Muscle layer of colon (tissue), 2 donors: ENCODE data around the gene FRMD5.

Experiments used
- H3K27ac ChIP-seq: one replicate; pipeline ENCODE4 v1.7.0; 2013; ENCODE audit warnings: low read depth, mild to moderate bottlenecking, low read length, moderate library complexity
- H3K27me3 ChIP-seq, 2 donors: one replicate each; pipeline ENCODE4 v1.7.0; 2013; ENCODE audit warnings: low read length in 2 of 2, mild to moderate bottlenecking in 2 of 2; ENCODE audit not compliant: insufficient read depth in 2 of 2, control insufficient read depth in 1 of 2
- H3K36me3 ChIP-seq: one replicate; pipeline ENCODE4 v1.7.0; 2013; ENCODE audit warnings: mild to moderate bottlenecking, low read length; ENCODE audit not compliant: insufficient read depth
- H3K4me1 ChIP-seq: one replicate; pipeline ENCODE4 v1.7.0; 2013; ENCODE audit warnings: mild to moderate bottlenecking, low read length; ENCODE audit not compliant: insufficient read depth
- H3K4me3 ChIP-seq, 2 donors: one replicate each; pipeline ENCODE4 v1.7.0; 2013; ENCODE audit warnings: low read length in 2 of 2, low read depth in 1 of 2, mild to moderate bottlenecking in 1 of 2, moderate library complexity in 1 of 2
- H3K9ac ChIP-seq: one replicate; pipeline ENCODE4 v1.7.0; 2013; ENCODE audit warnings: low read length
- H3K9me3 ChIP-seq: one replicate; pipeline ENCODE4 v1.7.0; 2013; ENCODE audit warnings: mild to moderate bottlenecking, low read length
- donor health status: abdominal sarcoma.
- donor health status: Adenocarcinoma of cecum.

Gene FRMD5

DNA sequence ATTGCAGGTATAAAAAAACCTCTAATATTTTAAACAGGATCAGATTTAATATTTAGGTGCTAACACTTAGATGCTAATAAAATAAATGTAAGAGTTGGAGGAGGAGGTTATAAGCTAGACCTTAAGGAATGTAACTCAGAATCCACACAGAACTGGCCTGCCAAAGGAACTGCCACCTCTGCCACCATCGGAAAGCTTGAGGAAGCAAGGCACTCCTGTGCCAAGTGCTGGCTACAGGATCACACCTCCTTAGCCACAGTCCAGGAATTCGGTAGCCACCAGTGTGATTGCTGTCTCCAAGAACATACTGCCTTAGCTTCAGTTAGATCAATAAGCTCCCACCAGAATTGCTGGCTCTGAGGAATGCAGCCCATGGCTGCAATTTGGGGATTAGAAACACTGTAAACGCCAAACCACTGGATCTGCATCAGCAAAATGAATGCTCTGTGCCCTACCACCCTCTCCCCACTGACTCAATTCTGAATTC is 58.0 kb downstream of the FRMD5 start:
- no peaks in the 10 kb centered on the region for H3K4me1 ChIP-seq
- no peak overlapping the region for H3K27ac ChIP-seq
- H3K36me3 ChIP-seq, result no peaks in the 10 kb centered on the region
- H3K4me3 ChIP-seq, result no peak overlapping the region
- H3K27me3 ChIP-seq, result no peaks in the 10 kb centered on the region
- no peaks in the 10 kb centered on the region for H3K9me3 ChIP-seq
- no peak overlapping the region for H3K9ac ChIP-seq

DNA sequence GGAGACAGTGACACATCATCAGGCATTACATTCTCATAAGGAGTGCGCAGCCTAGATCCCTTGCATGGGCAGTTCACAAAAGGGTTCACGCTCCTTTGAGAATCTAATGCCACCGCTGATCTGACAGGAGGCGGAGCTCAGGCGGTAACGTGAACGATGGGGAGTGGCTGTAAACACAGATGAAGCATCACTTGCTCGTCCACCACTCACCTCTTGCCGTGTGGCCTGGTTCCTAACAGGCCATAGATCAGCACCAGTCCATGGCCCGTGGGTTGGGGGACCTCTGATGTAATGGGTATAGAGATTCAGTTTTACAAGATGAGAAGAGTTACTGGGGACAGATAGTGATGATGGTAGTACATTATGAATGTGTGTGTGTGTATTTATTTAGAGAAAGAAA is 63.0 kb downstream of the FRMD5 start:
- no peak overlapping the region for H3K27ac ChIP-seq
- H3K4me1 ChIP-seq, result no peaks in the 10 kb centered on the region
- no peak overlapping the region for H3K4me3 ChIP-seq
- H3K9me3 ChIP-seq, result no peaks in the 10 kb centered on the region
- H3K27me3 ChIP-seq, result no peaks in the 10 kb centered on the region
- no peak overlapping the region for H3K9ac ChIP-seq
- no peaks in the 10 kb centered on the region for H3K36me3 ChIP-seq

DNA sequence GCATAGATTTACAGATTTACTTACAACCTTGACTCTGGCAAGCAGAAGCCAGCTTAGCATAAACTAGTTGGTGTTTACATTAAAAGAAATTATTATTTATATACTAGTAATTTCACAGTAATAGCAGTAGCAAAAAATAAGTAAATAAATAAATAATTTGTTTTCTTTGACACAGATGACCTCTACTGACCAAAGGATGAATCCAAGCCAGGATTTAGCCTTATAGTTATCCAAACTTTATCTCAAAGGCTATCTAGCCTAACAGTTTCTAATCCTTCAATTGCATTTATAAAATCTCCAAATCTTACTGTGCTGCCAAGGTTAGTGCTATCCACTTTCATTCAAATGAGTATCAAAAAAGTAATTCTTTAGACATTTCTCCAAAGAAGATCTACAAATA is 64.3 kb downstream of the FRMD5 start:
- Histone ChIP-seq H3K4me3 (no peak overlapping the region), H3K27ac (no peak overlapping the region), H3K9me3 (no peaks in the 10 kb centered on the region), H3K4me1 (no peaks in the 10 kb centered on the region), H3K9ac (no peak overlapping the region), H3K36me3 (no peaks in the 10 kb centered on the region), H3K27me3 (no peaks in the 10 kb centered on the region)

DNA sequence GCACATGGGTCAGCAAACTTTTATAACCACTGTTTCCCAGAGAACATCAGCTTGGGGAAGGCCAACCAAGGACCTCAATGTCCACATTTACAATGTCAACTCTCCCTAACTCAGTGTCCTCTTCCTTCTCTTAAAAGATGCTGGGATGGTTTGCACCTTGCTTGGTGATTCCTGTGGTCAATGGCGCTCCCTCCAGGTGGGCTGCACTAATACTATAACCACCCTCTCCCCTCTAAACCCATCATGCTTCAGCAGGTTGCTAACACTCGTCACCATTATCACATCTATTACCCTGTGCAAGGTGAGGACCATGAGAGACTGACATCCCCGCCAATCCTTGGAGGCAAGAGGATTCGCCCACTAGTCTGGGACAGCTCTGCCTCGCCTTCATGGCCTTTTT is 65.2 kb downstream of the FRMD5 start:
- Histone ChIP-seq H3K4me1 (no peaks in the 10 kb centered on the region), H3K4me3 (no peak overlapping the region), H3K27me3 (no peaks in the 10 kb centered on the region), H3K27ac (no peak overlapping the region), H3K9me3 (no peaks in the 10 kb centered on the region), H3K36me3 (no peaks in the 10 kb centered on the region), H3K9ac (no peak overlapping the region)

DNA sequence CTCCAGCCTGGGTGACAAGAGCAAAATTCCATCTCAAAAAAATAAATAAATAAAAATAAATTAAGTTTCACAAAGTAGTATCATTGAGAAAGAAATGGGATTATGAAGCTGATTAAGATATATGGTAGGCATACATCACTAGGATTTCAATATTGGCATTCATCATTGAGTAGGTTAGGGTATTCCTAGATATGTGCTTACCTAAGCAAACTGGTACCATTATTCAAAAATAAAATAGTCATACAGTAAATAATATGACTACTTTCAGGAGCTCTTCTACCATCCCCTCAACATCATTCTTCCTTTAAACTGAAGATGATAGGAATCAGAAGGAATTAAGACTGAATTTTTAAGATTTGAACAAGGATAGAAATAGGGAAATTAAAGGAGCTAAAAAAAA is 66.6 kb downstream of the FRMD5 start:
- Histone ChIP-seq H3K27me3 (no peaks in the 10 kb centered on the region), H3K27ac (no peak overlapping the region), H3K4me3 (no peak overlapping the region), H3K9ac (no peak overlapping the region), H3K36me3 (no peaks in the 10 kb centered on the region), H3K9me3 (no peaks in the 10 kb centered on the region), H3K4me1 (no peaks in the 10 kb centered on the region)

DNA sequence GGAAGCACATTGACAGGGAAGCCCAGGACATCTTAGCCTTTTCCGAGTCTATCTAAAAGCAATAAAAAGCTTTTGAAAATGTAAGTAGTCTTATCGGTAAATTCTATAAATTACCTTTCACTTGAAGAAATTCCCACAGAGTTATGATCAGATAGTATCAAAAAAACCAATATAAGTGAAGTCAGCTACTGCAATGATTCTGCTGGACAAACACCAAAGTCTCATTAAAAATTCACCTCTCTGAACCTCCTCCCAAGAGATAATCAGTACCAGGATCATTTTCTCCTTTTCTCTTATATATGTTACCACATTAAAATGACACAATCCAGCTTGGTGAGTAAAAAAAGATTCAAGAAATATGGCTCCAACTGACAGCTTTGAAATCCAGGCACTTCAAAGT is 69.2 kb downstream of the FRMD5 start:
- Histone ChIP-seq H3K4me3 (no peak overlapping the region), H3K4me1 (no peaks in the 10 kb centered on the region), H3K9me3 (no peaks in the 10 kb centered on the region), H3K9ac (no peak overlapping the region), H3K36me3 (no peaks in the 10 kb centered on the region), H3K27me3 (no peaks in the 10 kb centered on the region), H3K27ac (no peak overlapping the region)

DNA sequence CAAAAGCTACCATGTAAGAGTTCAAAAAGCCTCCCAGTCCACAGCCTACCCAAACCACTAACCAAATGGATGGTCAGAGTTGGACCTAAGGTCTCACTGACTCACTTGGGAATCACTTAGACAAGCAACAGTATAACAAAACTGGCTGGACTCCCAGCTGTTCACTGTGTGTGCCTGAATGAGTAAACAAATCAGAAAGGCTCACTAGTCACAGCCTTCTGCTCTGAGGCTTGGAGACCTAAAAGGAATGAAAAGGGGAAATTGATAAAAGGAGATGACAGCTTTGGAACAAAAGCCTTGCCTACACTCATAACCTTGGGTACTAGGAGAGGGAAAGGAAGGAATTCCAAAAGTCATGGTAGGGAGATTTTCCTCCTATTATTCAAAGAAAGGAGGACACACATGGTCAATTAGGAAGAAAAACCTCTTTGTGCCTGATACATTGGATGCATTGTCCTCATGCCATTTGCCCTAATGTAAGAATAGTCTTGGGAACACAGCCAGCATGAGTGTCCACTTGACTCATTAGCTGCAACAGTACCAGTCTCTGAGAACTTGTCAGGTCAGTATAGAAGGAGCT is 92.3 kb downstream of the FRMD5 start:
- Histone ChIP-seq H3K27ac (no peak overlapping the region), H3K4me3 (no peak overlapping the region), H3K9ac (no peak overlapping the region)

DNA sequence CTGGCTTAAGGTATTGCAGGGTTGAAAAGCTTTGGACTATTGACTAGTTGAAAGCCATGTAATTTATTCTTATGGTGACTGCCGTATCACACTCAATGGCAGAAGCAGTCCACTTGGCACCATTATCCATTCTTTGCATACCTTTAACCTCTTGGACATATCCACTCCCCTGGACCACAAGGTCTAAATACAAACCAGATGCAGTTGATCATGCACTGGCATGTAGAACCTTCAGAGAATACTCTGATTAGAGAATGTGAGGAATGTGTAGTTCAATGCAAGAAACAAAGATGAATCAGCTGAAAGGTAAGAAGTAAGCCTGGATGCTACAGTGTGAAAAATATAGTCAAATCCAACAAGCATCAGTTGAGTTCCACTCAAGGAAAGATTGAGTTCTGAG is 93.1 kb downstream of the FRMD5 start:
- H3K9me3 ChIP-seq, result no peaks in the 10 kb centered on the region
- no peaks in the 10 kb centered on the region for H3K27me3 ChIP-seq
- H3K36me3 ChIP-seq, result no peaks in the 10 kb centered on the region
- H3K4me3 ChIP-seq, result no peak overlapping the region
- H3K9ac ChIP-seq, result no peak overlapping the region
- H3K4me1 ChIP-seq, result no peaks in the 10 kb centered on the region
- H3K27ac ChIP-seq, result no peak overlapping the region

More for the DNA sequence above, 92.3 kb downstream of the FRMD5 start:
- Histone ChIP-seq H3K4me1 (no peaks in the 10 kb centered on the region), H3K27me3 (no peaks in the 10 kb centered on the region), H3K9me3 (no peaks in the 10 kb centered on the region), H3K36me3 (no peaks in the 10 kb centered on the region)

DNA sequence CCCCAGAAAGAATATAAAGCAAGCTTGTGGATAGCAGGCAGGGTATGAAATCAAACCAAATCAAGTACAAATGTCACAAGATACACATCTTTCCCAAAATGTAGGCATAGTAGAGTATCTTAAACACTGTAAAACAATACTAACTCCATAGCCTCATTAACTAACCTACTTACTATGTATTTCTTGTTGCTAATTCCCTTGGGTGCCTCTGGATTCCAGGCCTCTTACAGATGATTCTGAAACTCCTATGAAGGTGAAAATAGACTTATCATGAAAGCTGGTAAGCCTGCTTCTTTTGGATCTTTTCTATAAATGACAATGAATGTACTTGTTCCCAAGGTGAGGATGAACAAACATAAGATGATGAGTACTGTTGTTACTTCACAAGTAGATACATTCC is 93.8 kb downstream of the FRMD5 start:
- no peak overlapping the region for H3K27ac ChIP-seq
- H3K4me3 ChIP-seq, result no peak overlapping the region
- H3K27me3 ChIP-seq, result no peaks in the 10 kb centered on the region
- no peaks in the 10 kb centered on the region for H3K4me1 ChIP-seq
- no peak overlapping the region for H3K9ac ChIP-seq
- H3K9me3 ChIP-seq, result no peaks in the 10 kb centered on the region
- H3K36me3 ChIP-seq, result no peaks in the 10 kb centered on the region

DNA sequence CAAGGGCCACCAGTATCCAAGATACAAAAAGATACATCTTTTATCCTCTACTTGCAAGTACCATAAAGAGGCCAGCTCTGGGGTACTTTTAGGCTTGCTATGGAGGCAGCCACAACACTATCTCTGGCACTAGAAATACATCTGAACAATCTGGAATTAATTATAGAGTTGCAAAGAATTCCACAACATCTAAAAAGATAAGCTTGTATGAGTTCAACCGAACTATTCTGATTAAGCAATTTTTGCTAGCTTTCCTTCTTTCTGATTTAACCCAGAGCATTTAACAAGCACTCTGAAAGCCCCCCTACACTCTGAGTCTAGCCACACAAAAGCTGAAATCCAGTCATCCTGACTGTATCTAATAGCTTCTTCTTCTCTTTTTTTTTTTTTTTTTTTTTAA is 95.4 kb downstream of the FRMD5 start:
- Histone ChIP-seq H3K36me3 (no peaks in the 10 kb centered on the region), H3K4me1 (no peaks in the 10 kb centered on the region), H3K27ac (no peak overlapping the region), H3K27me3 (no peaks in the 10 kb centered on the region), H3K9me3 (no peaks in the 10 kb centered on the region), H3K4me3 (no peak overlapping the region), H3K9ac (no peak overlapping the region)

DNA sequence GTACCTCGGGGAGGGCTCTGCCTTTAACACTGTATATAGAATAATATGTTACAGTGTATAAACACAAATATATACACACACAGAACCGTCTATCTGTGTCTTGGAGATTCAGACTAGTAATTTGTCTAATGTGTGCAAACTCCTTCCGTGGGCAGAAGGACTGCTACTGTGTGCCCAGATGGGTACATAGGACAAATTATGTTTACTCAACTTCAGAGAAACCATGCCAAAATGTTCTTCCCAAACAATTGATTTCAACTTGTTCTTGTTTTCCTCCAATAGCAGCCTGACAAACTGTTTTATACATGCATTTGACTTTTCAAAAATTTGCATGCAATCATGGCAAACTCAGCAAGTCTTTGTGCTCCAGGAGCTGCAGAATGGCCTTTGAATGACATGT is 97.5 kb downstream of the FRMD5 start:
- no peaks in the 10 kb centered on the region for H3K36me3 ChIP-seq
- H3K4me3 ChIP-seq, result no peak overlapping the region
- H3K4me1 ChIP-seq, result no peaks in the 10 kb centered on the region
- H3K9me3 ChIP-seq, result no peaks in the 10 kb centered on the region
- no peak overlapping the region for H3K9ac ChIP-seq
- no peaks in the 10 kb centered on the region for H3K27me3 ChIP-seq
- H3K27ac ChIP-seq, result no peak overlapping the region

DNA sequence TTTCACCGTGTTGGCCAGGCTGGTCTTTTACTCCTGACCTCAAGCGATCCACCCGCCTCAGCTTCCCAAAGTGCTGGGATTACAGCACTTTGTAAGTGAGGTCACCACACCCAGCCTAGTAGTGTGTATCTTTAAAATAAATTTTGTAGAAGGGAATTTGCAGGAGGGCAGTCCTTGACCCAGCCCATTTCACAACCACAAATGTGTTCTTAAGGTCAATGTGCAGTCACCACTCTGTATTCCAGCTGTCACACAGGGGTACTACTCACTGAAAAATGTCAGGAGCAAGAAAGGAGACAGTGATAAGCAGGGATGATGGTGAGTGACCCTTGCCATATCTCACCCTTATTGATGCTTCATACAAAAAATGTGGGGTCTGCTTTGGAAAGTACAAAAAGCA is 98.5 kb downstream of the FRMD5 start:
- no peak overlapping the region for H3K4me3 ChIP-seq
- no peaks in the 10 kb centered on the region for H3K27me3 ChIP-seq
- no peak overlapping the region for H3K27ac ChIP-seq
- H3K36me3 ChIP-seq, result no peaks in the 10 kb centered on the region
- H3K4me1 ChIP-seq, result no peaks in the 10 kb centered on the region
- H3K9me3 ChIP-seq, result no peaks in the 10 kb centered on the region
- no peak overlapping the region for H3K9ac ChIP-seq
